Endothelial cell of umbilical vein (primary cell): ENCODE measurements around the gene CUX1. TPM values are rescaled to one million over a fixed set of nuclear protein-coding genes. Genes with fewer than 3 reads are reported as not detected.

Experiments
- BruUV-seq: library from RNA; stranded (reverse); fragments of 400-500 nt; replicated peaks from 2 replicates; lab custom pipeline; 2021; lab: Mats Ljungman, UMichigan
- CTCF ChIA-PET: fragments of 300-600, 350-600 bp; sonication (Branson Sonifier 250); formaldehyde crosslinking; loops from one replicate; lab custom pipeline; 2021; ENCODE audit warnings: antibody characterized with exemption, inconsistent platforms; lab: Charles Lee
- POLR2A ChIA-PET: fragments of 300-600, 350-600 bp; sonication (Branson Sonifier 250); formaldehyde crosslinking; loops from one replicate; lab custom pipeline; 2021; ENCODE audit warnings: antibody characterized with exemption, inconsistent platforms; lab: Charles Lee
- DNase-seq: peaks from one replicate; pipeline ENCODE4 v3.0.0-alpha.2; 2011; ENCODE audit warnings: low read depth, low spot score
- FAIRE-seq: peaks from 2 replicates; lab custom pipeline; 2011; peaks lifted over from hg19 to GRCh38; lab: Jason Lieb, UNC
- H2AFZ ChIP-seq: 2 replicates; pipeline ENCODE4 v1.6.0; 2012; ENCODE audit warnings: low read depth, low read length, control low read depth, inconsistent platforms
- H3K27ac ChIP-seq: 2 replicates; pipeline ENCODE4 v1.5.1; 2011; ENCODE audit warnings: low read depth, mild to moderate bottlenecking, control low read depth, low read length, moderate library complexity; ENCODE audit not compliant: insufficient read depth
- H3K27me3 ChIP-seq, 2 experiments: 2 replicates each; pipeline versions ENCODE4 v1.6.0 to v1.6.1; 2011; ENCODE audit warnings: low read length in 2 of 2, mixed read lengths in 1 of 2; ENCODE audit not compliant: control insufficient read depth in 2 of 2, insufficient read depth in 2 of 2
- H3K36me3 ChIP-seq, 2 experiments: 2 replicates in 1 of 2; 3 replicates in 1 of 2; pipeline ENCODE4 v1.5.1; 2011; ENCODE audit warnings: low read length in 2 of 2, mild to moderate bottlenecking in 1 of 2, moderate library complexity in 1 of 2; ENCODE audit not compliant: control insufficient read depth in 2 of 2, insufficient read depth in 2 of 2; ENCODE audit errors: extremely low read depth in 1 of 2
- H3K4me1 ChIP-seq: 3 replicates; pipeline ENCODE4 v1.5.1; 2011; ENCODE audit warnings: mild to moderate bottlenecking, low read length; ENCODE audit not compliant: control insufficient read depth, insufficient read depth; ENCODE audit errors: extremely low read depth
- H3K4me2 ChIP-seq: 2 replicates; pipeline ENCODE4 v1.6.1; 2011; ENCODE audit warnings: low read length, control low read depth, mixed read lengths; ENCODE audit not compliant: insufficient read depth
- H3K4me3 ChIP-seq, 3 experiments: fragments of 200-600 bp in 1 of 3; sonication (generic), shearing (Covaris generic) in 1 of 3; replicated peaks in 1 of 3; 2 replicates each; pipeline ENCODE4 v1.5.1; 2011 to 2016; ENCODE audit warnings: control low read depth in 3 of 3, low read length in 3 of 3, mild to moderate bottlenecking in 2 of 3, inconsistent platforms in 1 of 3, low read depth in 1 of 3, moderate library complexity in 1 of 3; ENCODE audit not compliant: insufficient read depth in 1 of 3
- H3K79me2 ChIP-seq: 2 replicates; pipeline ENCODE4 v1.6.0; 2012; ENCODE audit warnings: low read length, inconsistent platforms; ENCODE audit not compliant: control insufficient read depth, insufficient read depth
- H3K9ac ChIP-seq: replicated peaks from 2 replicates; pipeline ENCODE3; 2011; ENCODE audit warnings: low read length, control low read depth; ENCODE audit not compliant: insufficient read depth; ENCODE audit errors: extremely low read depth
- H3K9me1 ChIP-seq: replicated peaks from 3 replicates; pipeline ENCODE4 v1.6.0; 2011; ENCODE audit warnings: mild to moderate bottlenecking, low read length; ENCODE audit not compliant: control insufficient read depth, insufficient read depth; ENCODE audit errors: extremely low read depth
- H3K9me3 ChIP-seq: replicated peaks from 2 replicates; pipeline ENCODE4 v1.5.1; 2012; ENCODE audit warnings: low read length, inconsistent platforms; ENCODE audit not compliant: control insufficient read depth, insufficient read depth
- H4K20me1 ChIP-seq: replicated peaks from 2 replicates; pipeline ENCODE3; 2011; ENCODE audit warnings: mild to moderate bottlenecking, low read length; ENCODE audit not compliant: control insufficient read depth, insufficient read depth; ENCODE audit errors: extremely low read depth
- FOS ChIP-seq: IDR thresholded peaks from 2 replicates; pipeline ENCODE4 v1.6.1; 2011; ENCODE audit warnings: mild to moderate bottlenecking, low read length, moderate library complexity, borderline replicate concordance; ENCODE audit not compliant: insufficient read depth
- JUN ChIP-seq: IDR thresholded peaks from 2 replicates; pipeline ENCODE4 v1.6.1; 2011; ENCODE audit warnings: borderline replicate concordance, low read depth; ENCODE audit not compliant: insufficient read length, insufficient read depth
- MYC ChIP-seq: IDR thresholded peaks from one replicate; pipeline ENCODE4 v1.6.1; 2011; ENCODE audit warnings: mild to moderate bottlenecking, low read depth, low read length
- POLR2A ChIP-seq: IDR thresholded peaks from 2 replicates; pipeline ENCODE4 v1.6.1; 2012; ENCODE audit warnings: low read depth, mild to moderate bottlenecking, control low read depth, low read length
- POLR2AphosphoS5 ChIP-seq: IDR thresholded peaks from 2 replicates; pipeline ENCODE4 v1.6.1; 2012; ENCODE audit warnings: low read depth, mild to moderate bottlenecking, control low read depth, low read length, moderate library complexity; ENCODE audit not compliant: insufficient read depth
- dilution Hi-C: fragments of 300-500 bp; cut with MboI; formaldehyde crosslinking; loops from one replicate; pipeline ENCODE4 v1.15.0; 2019; ENCODE audit warnings: low sequenced_read_pairs; ENCODE audit not compliant: extremely low pct_ligation_motif_present
- intact Hi-C: fragments of 100-400 bp; cut with micrococcal nuclease; formaldehyde crosslinking; loops from one replicate; pipeline ENCODE4 v1.10.0; 2022
- polyA plus RNA-seq, 4 experiments: library from polyadenylated mRNA; depleted of rRNA in 3 of 4; stranded (reverse) in 3 of 4; unstranded in 1 of 4; fragments of >200 nt; gene quantifications; 2 replicates each; pipeline versions ENCODE4 v1.2.1 to v1.2.3, GENCODE V29; 2011 to 2012; ENCODE audit warnings: missing spikeins in 1 of 4
- total RNA-seq: library from RNA; stranded (reverse); gene quantifications from 2 replicates; pipeline ENCODE4 v1.2.3, GENCODE V29; 2021
- TF ChIP-seq, protein P1 (sequence below): IDR thresholded peaks from 2 replicates; pipeline ENCODE4 v1.6.1; 2011; ENCODE audit not compliant: insufficient read depth, insufficient read length
- TF ChIP-seq, protein P2 (sequence below), 2 donors: IDR thresholded peaks; 1 replicate in 1 of 2; 2 replicates in 1 of 2; pipeline ENCODE4 v1.5.1; 2011; ENCODE audit warnings: low read length in 2 of 2, mild to moderate bottlenecking in 2 of 2, moderate library complexity in 2 of 2, control low read depth in 1 of 2, inconsistent platforms in 1 of 2, low read depth in 1 of 2; ENCODE audit not compliant: insufficient read depth in 1 of 2; ENCODE audit errors: extremely low read depth in 1 of 2

Gene CUX1
- total and polyA plus RNA-seq, 2 donors (not counting 3 experiments of a cell fraction or from before 2014, with no cell fraction given): 13.8 to 49.8 TPM

DNA sequence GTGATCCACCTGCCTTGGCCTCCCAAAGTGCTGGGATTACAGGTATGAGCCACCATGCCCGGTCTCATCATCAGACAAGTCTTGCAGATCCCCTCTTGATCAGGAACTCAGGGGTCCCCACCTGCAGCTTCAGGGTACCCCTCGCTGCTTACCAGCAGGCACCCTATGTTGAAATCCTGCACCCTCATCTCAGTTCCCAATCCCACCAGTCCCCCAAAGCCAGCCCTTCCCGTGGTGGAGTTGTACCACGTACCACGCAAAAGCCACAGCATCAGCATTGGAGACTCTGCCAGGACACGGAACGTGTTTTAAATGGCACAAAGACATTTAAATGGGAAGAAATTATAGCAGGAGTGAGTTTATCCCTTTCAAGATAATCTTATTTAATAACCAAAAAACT, 202.0 kb downstream of the CUX1 start:
- no TSS peak for BruUV-seq
- peak; percentile 42 for FAIRE-seq
- TF ChIP-seq, protein P1, sequence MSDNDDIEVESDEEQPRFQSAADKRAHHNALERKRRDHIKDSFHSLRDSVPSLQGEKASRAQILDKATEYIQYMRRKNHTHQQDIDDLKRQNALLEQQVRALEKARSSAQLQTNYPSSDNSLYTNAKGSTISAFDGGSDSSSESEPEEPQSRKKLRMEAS: no peak
- no peak for TF ChIP-seq MYC
- TF ChIP-seq JUN: no peak
- TF ChIP-seq, protein P2, sequence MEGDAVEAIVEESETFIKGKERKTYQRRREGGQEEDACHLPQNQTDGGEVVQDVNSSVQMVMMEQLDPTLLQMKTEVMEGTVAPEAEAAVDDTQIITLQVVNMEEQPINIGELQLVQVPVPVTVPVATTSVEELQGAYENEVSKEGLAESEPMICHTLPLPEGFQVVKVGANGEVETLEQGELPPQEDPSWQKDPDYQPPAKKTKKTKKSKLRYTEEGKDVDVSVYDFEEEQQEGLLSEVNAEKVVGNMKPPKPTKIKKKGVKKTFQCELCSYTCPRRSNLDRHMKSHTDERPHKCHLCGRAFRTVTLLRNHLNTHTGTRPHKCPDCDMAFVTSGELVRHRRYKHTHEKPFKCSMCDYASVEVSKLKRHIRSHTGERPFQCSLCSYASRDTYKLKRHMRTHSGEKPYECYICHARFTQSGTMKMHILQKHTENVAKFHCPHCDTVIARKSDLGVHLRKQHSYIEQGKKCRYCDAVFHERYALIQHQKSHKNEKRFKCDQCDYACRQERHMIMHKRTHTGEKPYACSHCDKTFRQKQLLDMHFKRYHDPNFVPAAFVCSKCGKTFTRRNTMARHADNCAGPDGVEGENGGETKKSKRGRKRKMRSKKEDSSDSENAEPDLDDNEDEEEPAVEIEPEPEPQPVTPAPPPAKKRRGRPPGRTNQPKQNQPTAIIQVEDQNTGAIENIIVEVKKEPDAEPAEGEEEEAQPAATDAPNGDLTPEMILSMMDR (IDR thresholded peaks at IDR 0.05; ENCODE audit: extremely low read depth in 1 of 2, insufficient read depth in 1 of 2, low read depth in 1 of 2, low read length in 2 of 2): no peak
- TF ChIP-seq POLR2AphosphoS5: no peak
- TF ChIP-seq POLR2A: no peak
- no peak for TF ChIP-seq FOS

More for the DNA sequence above, 202.0 kb downstream of the CUX1 start:
- Histone ChIP-seq H3K79me2 (no peaks in the 10 kb centered on the region), H3K36me3 (no peaks in the 10 kb centered on the region), H3K27ac (no peak overlapping the region), H3K4me3 (no peak overlapping the region), H3K4me1 (no peaks in the 10 kb centered on the region), H3K4me2 (no peak overlapping the region), H3K9ac (no peak overlapping the region), H3K9me3 (no peaks in the 10 kb centered on the region), H3K27me3 (no peaks in the 10 kb centered on the region), H3K9me1 (no peaks in the 10 kb centered on the region), H2AFZ (no peak overlapping the region), H4K20me1 (no peaks in the 10 kb centered on the region)
- no peak for DNase-seq
- ChIA-PET CTCF (no interaction called here), POLR2A (no interaction called here)
- dilution Hi-C loops (no loop called here), intact Hi-C loops (no loop called here)
